CD4-positive, alpha-beta T cell treated with Interleukin-4 for 4 hours (primary cell): Measurements from ENCODE around the gene BLOC1S3.
A peak's percentile ranks its signal among the peaks of the same experiment; 100 is the strongest.

Source experiments
- DNase-seq: peaks from one replicate; pipeline ENCODE4 v3.0.0-alpha.2; 2020

The BLOC1S3 gene, protein sequence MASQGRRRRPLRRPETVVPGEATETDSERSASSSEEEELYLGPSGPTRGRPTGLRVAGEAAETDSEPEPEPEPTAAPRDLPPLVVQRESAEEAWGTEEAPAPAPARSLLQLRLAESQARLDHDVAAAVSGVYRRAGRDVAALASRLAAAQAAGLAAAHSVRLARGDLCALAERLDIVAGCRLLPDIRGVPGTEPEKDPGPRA

GRCh38 chr19:45178262-45179071, at the start of gene BLOC1S3:
Gene BLOC1S3 (plus strand): TSS chr19:45178784. CDS start chr19:45179297, 513 bp downstream.
- peak; percentile 100 for DNase-seq

DNA sequence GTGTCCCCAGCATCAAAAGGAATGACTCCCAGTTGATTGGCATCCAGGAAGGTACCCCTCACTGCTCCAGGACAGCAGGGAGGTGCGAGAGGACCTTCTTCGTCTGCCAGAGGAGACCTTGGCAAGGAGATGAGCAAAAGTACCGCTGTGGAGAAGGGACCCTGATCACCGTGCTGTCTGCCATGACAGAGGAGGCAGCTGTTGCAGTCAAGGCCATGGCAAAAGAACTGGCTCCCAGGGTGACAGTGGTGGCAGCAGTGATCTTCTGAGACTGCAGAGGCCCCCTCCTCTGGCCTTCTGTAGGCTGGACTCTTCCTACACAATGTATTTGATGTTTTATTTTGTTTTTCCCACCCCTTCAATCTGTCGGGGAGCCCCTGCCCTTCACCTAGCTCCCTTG, 49.8 kb upstream of the BLOC1S3 start:
- DNase-seq, result no peak

GRCh38 chr19:45130236-45130635, 48.3 kb upstream of the BLOC1S3 start:
- DNase-seq, result no peak

DNA sequence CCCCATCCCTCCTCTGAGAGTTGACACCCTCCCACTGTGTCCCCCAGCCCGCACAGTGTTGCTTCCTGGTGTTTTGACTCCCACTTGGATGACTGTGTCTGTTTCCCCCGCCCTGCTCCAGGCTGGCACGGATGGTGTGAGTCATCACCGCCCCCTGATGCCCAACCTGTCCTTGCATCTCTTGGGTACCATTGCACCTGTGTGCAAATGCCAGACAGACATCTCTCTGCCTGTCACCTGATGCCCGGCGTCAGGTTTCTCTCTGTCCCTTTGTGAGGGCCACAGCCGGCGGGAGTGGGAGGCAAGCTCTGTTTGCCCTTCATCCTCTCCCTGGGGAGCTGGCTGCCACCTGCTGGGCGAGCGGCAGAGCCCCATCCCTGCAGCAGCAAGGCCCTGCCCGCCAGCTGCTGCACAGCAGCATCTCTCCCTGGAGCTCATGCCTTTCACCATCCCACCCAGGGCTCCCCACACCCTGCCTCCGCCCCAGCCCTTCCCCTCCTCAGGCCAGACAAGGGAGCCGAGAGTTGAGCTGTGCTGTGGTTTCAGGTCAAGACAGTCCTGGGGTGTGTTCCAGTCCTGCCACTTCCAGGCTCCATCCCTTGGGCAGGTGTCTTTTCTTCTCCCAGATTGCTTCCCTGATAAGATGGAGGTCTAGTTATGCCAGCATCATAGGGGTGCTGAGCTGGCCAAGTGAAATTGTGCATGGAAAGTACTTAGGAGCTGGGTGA, 47.5 kb upstream of the BLOC1S3 start:
- DNase-seq, result no peak

- DNase-seq, result no peak
Observed at GRCh38 chr19:45133661-45134060, 44.9 kb upstream of the BLOC1S3 start.

GRCh38 chr19:45135176-45135885, 43.3 kb upstream of the BLOC1S3 start:
- no peak for DNase-seq

GRCh38 chr19:45136507-45137178, 41.9 kb upstream of the BLOC1S3 start:
- no peak for DNase-seq

GRCh38 chr19:45137179-45137761, 41.3 kb upstream of the BLOC1S3 start:
- DNase-seq, result no peak

- no peak for DNase-seq
Observed at GRCh38 chr19:45138303-45138751, 40.3 kb upstream of the BLOC1S3 start.

DNA sequence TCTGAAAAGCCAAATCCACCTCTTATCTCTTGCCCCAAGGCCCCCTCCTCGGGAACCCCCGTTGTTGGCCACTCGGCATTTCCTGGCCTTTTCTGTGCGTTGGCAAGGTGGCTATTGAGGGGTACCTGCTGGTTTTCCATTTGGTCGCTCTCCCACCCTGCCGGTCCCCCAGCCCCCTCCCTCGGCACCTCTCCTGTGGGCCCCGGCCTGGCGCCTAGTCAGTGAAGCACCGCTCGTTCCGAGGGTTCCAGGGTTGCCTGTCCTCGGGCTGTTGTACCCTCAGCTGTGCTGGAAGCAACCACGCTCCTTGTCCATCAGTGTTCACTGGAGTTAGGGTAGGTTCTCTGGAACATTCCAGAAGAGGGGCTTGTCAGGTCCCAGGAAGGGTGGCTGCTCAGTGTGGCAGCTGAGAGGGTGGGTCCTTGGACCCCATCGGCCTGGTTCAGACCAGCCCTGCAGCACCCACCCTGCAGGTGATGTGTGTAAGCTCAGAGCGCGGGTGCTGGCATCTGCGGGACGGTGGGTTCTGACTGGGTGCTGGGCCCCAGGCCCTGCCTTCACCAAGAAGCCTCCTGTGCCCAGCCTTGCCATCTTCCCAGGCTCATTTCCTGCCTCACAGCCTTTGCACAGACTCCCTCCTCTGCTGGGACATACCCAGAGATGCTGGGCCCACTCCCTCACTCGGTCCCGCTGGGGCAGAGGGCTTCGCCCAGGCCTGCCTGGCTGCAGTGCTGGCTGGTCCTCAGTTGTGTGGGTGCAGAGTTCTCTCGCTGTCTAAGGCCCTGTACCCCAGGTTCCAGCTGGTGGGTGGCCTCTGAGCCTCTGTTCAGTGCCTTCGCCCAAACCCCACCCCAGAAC, 39.1 kb upstream of the BLOC1S3 start:
- DNase-seq, result no peak

DNA sequence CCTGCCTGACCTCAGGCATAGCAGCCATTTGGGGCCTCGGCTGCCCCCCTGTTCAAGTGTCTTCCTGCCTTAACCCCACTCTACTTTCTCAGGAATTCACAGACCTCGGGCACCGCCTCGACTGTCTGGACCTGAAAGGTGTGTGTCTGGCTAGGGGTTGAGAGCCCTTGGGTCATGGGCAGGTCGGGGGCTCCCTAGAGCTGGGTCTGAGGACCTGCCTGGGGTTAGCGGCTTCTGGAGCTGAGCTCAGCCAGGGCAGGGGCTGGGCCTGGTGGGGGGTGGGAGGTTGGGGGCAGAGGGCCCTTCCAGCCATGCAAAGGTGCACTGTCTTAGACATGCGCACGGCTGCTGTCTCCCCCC, 38.5 kb upstream of the BLOC1S3 start:
- no peak for DNase-seq

DNA sequence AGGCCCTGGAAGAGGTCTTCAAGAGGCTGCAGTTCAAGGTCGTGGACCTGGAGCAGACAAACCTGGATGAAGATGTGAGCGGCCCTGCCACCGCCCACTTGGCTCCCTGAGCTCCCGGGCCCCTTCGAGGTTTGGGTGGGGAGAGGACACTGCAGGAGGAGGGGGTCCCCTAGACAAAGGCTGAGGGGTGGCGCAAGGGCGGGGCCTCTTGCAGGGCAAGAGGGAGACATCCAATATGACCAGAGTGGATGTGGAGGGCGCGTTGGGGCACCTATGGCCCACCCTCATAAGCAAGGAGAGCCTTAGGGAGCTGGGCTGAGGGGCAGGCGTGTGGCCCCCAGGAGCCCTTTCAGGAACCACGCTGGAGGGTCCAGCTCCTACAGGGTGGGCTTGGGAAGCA, 38.1 kb upstream of the BLOC1S3 start:
- no peak for DNase-seq

- no peak for DNase-seq
Observed at GRCh38 chr19:45141203-45141900, 37.2 kb upstream of the BLOC1S3 start.

DNA sequence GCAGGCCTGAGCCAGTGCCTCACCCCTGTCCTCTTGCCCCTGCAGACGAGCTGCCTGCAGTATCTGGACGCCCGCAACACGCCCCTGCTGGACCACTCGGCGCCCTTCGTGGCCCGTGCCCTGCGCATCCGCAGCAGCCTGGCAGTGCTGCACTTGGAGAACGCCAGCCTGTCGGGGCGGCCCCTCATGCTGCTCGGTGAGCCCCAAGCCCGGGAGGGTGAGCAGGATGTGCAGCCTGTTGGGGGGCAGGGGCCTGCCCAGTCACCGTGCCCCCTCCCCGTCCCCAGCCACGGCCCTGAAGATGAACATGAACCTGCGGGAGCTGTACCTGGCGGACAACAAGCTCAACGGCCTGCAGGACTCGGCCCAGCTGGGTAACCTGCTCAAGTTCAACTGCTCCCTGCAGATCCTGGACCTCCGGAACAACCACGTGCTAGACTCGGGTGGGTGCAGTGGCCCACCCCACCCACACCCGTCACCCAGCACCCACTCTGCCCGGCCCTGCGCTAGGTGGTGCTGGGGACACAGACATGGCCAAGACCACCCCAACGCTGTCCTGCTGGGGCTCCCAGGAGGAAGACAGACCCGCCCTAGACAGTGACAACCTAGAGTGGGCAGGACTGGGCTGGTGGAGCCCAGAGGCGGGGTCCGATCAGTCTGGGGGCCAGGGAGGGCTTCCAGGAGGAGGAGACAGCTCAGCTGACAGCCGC, 36.4 kb upstream of the BLOC1S3 start:
- no peak for DNase-seq

DNA sequence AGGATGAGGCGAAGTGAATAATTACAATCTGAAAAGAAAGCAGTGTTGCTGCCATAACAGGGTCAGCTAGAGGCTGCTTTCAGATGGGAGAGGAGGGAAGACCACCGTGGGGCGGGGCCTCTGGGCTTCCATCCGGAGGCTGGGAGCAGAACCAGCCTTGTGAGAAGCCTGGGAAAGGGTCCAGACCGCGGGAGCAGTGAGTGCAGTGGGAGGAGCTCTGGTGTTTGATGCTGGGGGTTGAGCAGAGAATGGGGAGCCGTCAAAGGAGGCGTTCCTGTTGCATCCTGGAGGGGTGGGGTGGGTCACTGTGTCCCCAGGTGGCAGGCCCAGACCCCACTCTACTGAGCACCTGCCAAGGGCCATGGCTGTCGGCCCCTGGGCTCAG, 35.9 kb upstream of the BLOC1S3 start:
- DNase-seq, result no peak

GRCh38 chr19:45144431-45145269, 33.9 kb upstream of the BLOC1S3 start:
- no peak for DNase-seq

GRCh38 chr19:45145270-45146189, 33.1 kb upstream of the BLOC1S3 start:
- no peak for DNase-seq

DNA sequence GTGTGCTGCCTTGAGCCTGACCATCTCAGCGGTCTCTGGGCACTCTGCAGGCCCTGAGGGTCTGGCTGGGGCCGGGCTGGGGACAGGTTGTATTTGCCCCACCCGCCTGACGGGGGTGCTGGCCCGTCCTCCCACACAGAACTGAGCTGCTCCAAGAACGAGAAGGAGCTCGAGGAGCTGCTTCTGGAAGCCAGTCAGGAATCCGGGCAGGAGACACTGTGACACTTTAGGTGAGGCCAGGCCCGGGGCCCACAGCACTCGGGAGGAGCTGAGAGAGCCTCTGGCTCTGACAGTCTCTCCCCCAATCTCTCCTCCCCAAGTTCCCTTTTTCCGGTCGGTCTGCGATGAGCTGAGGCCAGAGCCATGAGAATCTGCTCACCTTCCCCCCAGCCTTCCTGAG, 32.3 kb upstream of the BLOC1S3 start:
- DNase-seq, result no peak
